Activated effector memory CD4-positive, alpha-beta T cell treated with Interleukin-2 at 50 U/mL for 16 hours (primary cell): ENCODE data around the gene TMEM144.

ENCODE experiments used
- DNase-seq: peaks from one replicate; pipeline ENCODE4 v3.0.0-alpha.2; 2020

Gene TMEM144

GRCh38 chr4:158302076-158302866 is 92.0 kb downstream of the TMEM144 start:
- DNase-seq, result no peak

DNA sequence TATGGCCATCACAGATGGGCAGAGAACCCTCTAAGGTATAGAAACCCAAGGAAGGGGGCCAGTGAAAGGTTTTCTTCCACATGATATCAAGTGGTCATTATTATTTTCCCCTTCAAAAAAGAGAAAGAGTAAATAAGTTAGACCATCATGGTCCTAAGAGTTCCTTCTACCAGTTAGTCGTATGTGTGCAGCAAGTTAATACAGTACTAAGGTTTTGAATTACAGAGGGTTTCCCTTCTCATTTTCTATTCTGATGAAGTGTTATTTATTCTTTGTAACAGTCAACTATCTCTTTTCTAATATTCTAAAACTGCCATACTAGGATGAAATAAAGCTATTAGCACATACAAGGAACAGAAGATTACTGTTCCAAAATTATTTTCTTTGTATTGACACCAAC is 94.4 kb downstream of the TMEM144 start:
- no peak for DNase-seq
